ENCODE results near the gene TMEM178B.

- TF ChIP-seq MYC (IDR thresholded peaks at IDR 0.05; ENCODE audit: borderline replicate concordance, low read length) (no peak), KDM1A (IDR thresholded peaks at IDR 0.05; ENCODE audit: low read depth) (no peak), FOXS1 (CRISPR knock-in tag; IDR thresholded peaks at IDR 0.05) (no peak)
These were observed 168.7 kb downstream of the TMEM178B start for GRCh38 chr7:141242568-141242967.

Data from A549 (cell line).